Loucy (cell line): ENCODE data around the gene PCDH11Y.
"Not testable (repeated sequence)": the region's sequence is repeated elsewhere in the genome, so short reads cannot be mapped to it uniquely, and the experiment has no call there.

ENCODE experiments used
- H2AFZ ChIP-seq: fragments of 200-600 bp; sonication (generic); 2 replicates; pipeline ENCODE4 v1.6.0; 2016; ENCODE audit warnings: antibody characterized with exemption, mild to moderate bottlenecking, low read length, moderate library complexity
- H3F3A ChIP-seq: fragments of 200-600 bp; 2 replicates; pipeline ENCODE4 v1.6.0; 2016; ENCODE audit warnings: antibody characterized with exemption, low read depth, mild to moderate bottlenecking
- H3K27me3 ChIP-seq: fragments of 200-600 bp; sonication (generic); 2 replicates; pipeline ENCODE4 v1.6.1; 2014; ENCODE audit warnings: low read length, mild to moderate bottlenecking; ENCODE audit not compliant: insufficient read depth, poor library complexity, severe bottlenecking
- H3K36me3 ChIP-seq: fragments of 200-600 bp; sonication (generic); 2 replicates; pipeline ENCODE4 v1.6.1; 2016; ENCODE audit warnings: low read length; ENCODE audit not compliant: insufficient read depth
- H3K4me1 ChIP-seq: fragments of 200-600 bp; sonication (generic); 2 replicates; pipeline ENCODE4 v1.5.1; 2014; ENCODE audit warnings: low read length, mild to moderate bottlenecking; ENCODE audit not compliant: insufficient read depth, poor library complexity, severe bottlenecking
- H3K4me2 ChIP-seq: fragments of 200-600 bp; sonication (generic); 2 replicates; pipeline ENCODE4 v1.6.0; 2014; ENCODE audit warnings: antibody characterized with exemption, low read length, low read depth, mild to moderate bottlenecking; ENCODE audit not compliant: poor library complexity, severe bottlenecking
- H3K4me3 ChIP-seq: fragments of 200-600 bp; sonication (generic); 2 replicates; pipeline ENCODE4 v1.5.1; 2014; ENCODE audit warnings: low read length, mild to moderate bottlenecking, mixed read lengths; ENCODE audit not compliant: poor library complexity, severe bottlenecking
- H3K79me2 ChIP-seq: fragments of 200-600 bp; sonication (generic); 2 replicates; pipeline ENCODE4 v1.6.1; 2014; ENCODE audit warnings: low read length; ENCODE audit not compliant: insufficient read depth
- H3K9ac ChIP-seq: fragments of 200-600 bp; sonication (generic); 2 replicates; pipeline ENCODE4 v1.6.0; 2014; ENCODE audit warnings: mild to moderate bottlenecking, low read depth, low read length, moderate library complexity; ENCODE audit not compliant: poor library complexity, severe bottlenecking
- H3K9me2 ChIP-seq: fragments of 200-600 bp; sonication (generic); replicated peaks from 2 replicates; pipeline ENCODE4 v1.6.1; 2016; ENCODE audit warnings: low read depth, low read length, mixed read lengths
- H3K9me3 ChIP-seq: fragments of 200-600 bp; sonication (generic); 2 replicates; pipeline ENCODE4 v1.6.1; 2014; ENCODE audit warnings: mild to moderate bottlenecking, antibody characterized with exemption, low read length, low read depth; ENCODE audit not compliant: insufficient read depth
- H4K20me1 ChIP-seq: fragments of 200-600 bp; sonication (generic); 2 replicates; pipeline ENCODE4 v1.6.0; 2014; ENCODE audit warnings: antibody characterized with exemption, low read length, mild to moderate bottlenecking; ENCODE audit not compliant: insufficient read depth, poor library complexity, severe bottlenecking

The PCDH11Y gene

GRCh38 chrY:5708727-5709126 lies 708.6 kb downstream of the PCDH11Y start:
- not testable (repeated sequence) for H3K36me3 ChIP-seq, H3K4me1 ChIP-seq, H4K20me1 ChIP-seq, H3K27me3 ChIP-seq, H3K9me3 ChIP-seq, H3F3A ChIP-seq, H3K9me2 ChIP-seq, H3K4me2 ChIP-seq, H3K4me3 ChIP-seq, H2AFZ ChIP-seq, H3K9ac ChIP-seq, H3K79me2 ChIP-seq

GRCh38 chrY:5709788-5710381 lies 709.8 kb downstream of the PCDH11Y start:
- not testable (repeated sequence) for H4K20me1 ChIP-seq, H2AFZ ChIP-seq, H3K9ac ChIP-seq, H3F3A ChIP-seq, H3K9me3 ChIP-seq, H3K36me3 ChIP-seq, H3K79me2 ChIP-seq, H3K9me2 ChIP-seq, H3K27me3 ChIP-seq, H3K4me3 ChIP-seq, H3K4me2 ChIP-seq, H3K4me1 ChIP-seq

GRCh38 chrY:5761403-5761802 lies 761.3 kb downstream of the PCDH11Y start:
- not testable (repeated sequence) for H3K4me3 ChIP-seq, H3K79me2 ChIP-seq, H3K4me1 ChIP-seq, H2AFZ ChIP-seq, H3K36me3 ChIP-seq, H3K4me2 ChIP-seq, H3K9me2 ChIP-seq, H3K9ac ChIP-seq, H4K20me1 ChIP-seq, H3F3A ChIP-seq, H3K9me3 ChIP-seq, H3K27me3 ChIP-seq

- H3K4me3 ChIP-seq, H3K4me1 ChIP-seq, H3K4me2 ChIP-seq, H3K79me2 ChIP-seq, H3K36me3 ChIP-seq, H3K27me3 ChIP-seq, H2AFZ ChIP-seq, H4K20me1 ChIP-seq, H3K9ac ChIP-seq, H3K9me3 ChIP-seq, H3F3A ChIP-seq, H3K9me2 ChIP-seq: not testable (repeated sequence)
These were observed 776.4 kb downstream of the PCDH11Y start for GRCh38 chrY:5776485-5776884.
